DND-41 (cell line): ENCODE measurements around the gene TPRG1.
A peak's percentile ranks its signal among the peaks of the same experiment; 100 is the strongest.

ENCODE experiments used
- ATAC-seq: fragments of 200-7000 bp; cut with Tn5 transposase; 3 replicates; pipeline ENCODE4 v1.9.1; 2021; ENCODE audit warnings: low read depth; ENCODE audit not compliant: insufficient read depth
- DNase-seq: peaks from one replicate; pipeline ENCODE4 v3.0.0-alpha.2; 2020
- H2AFZ ChIP-seq: 2 replicates; pipeline ENCODE4 v1.6.0; 2012; ENCODE audit warnings: low read depth, low read length
- H3K27ac ChIP-seq: 2 replicates; pipeline ENCODE4 v1.5.1; 2012; ENCODE audit warnings: low read length, inconsistent platforms
- H3K27me3 ChIP-seq: fragments of 200-600 bp; sonication (generic); 2 replicates; pipeline ENCODE4 v1.6.0; 2012; ENCODE audit warnings: low read length, mild to moderate bottlenecking, inconsistent platforms; ENCODE audit not compliant: insufficient read depth, poor library complexity
- H3K36me3 ChIP-seq: 2 replicates; pipeline ENCODE4 v1.5.1; 2012; ENCODE audit warnings: low read length, inconsistent platforms; ENCODE audit not compliant: insufficient read depth
- H3K4me1 ChIP-seq: 2 replicates; pipeline ENCODE4 v1.5.1; 2012; ENCODE audit warnings: mild to moderate bottlenecking, low read length; ENCODE audit not compliant: insufficient read depth
- H3K4me2 ChIP-seq: 2 replicates; pipeline ENCODE4 v1.6.0; 2012; ENCODE audit warnings: mild to moderate bottlenecking, moderate library complexity, low read length, inconsistent platforms; ENCODE audit not compliant: insufficient read depth
- H3K4me3 ChIP-seq, 2 experiments: fragments of 200-600 bp in 1 of 2; shearing (Covaris generic) in 1 of 2; 2 replicates each; pipeline ENCODE4 v1.5.1; 2012 to 2016; ENCODE audit warnings: inconsistent platforms in 2 of 2, low read length in 2 of 2, mild to moderate bottlenecking in 2 of 2, low read depth in 1 of 2, moderate library complexity in 1 of 2
- H3K79me2 ChIP-seq: 2 replicates; pipeline ENCODE4 v1.6.0; 2012; ENCODE audit warnings: low read length, inconsistent platforms; ENCODE audit not compliant: insufficient read depth
- H3K9ac ChIP-seq: 2 replicates; pipeline ENCODE4 v1.6.0; 2012; ENCODE audit warnings: low read depth, mild to moderate bottlenecking, inconsistent platforms, low read length, moderate library complexity
- H3K9me3 ChIP-seq: 2 replicates; pipeline ENCODE4 v1.5.1; 2012; ENCODE audit warnings: low read length, moderate library complexity, mild to moderate bottlenecking, inconsistent platforms; ENCODE audit not compliant: insufficient read depth, severe bottlenecking
- H4K20me1 ChIP-seq: 2 replicates; pipeline ENCODE4 v1.6.0; 2012; ENCODE audit warnings: low read length; ENCODE audit not compliant: insufficient read depth
- CTCF ChIP-seq: IDR thresholded peaks from 2 replicates; pipeline ENCODE4 v1.5.1; 2012; ENCODE audit warnings: borderline replicate concordance, low read length, moderate library complexity, mild to moderate bottlenecking; ENCODE audit not compliant: poor library complexity, severe bottlenecking; ENCODE audit errors: extremely low read depth
- EZH2 ChIP-seq: IDR thresholded peaks from 3 replicates; pipeline ENCODE4 v1.6.1; 2012; ENCODE audit warnings: borderline replicate concordance, low read depth, mild to moderate bottlenecking, moderate library complexity, low read length, inconsistent platforms; ENCODE audit not compliant: severe bottlenecking

Gene TPRG1

GRCh38 chr3:189157232-189158007 lies 14.4 kb upstream of the TPRG1 start:
- Histone ChIP-seq H3K9ac (no peak overlapping the region), H3K4me2 (no peak overlapping the region), H3K4me1 (no peaks in the 10 kb centered on the region), H3K27ac (no peak overlapping the region), H3K27me3 (no peaks in the 10 kb centered on the region), H3K36me3 (no peaks in the 10 kb centered on the region), H4K20me1 (no peaks in the 10 kb centered on the region), H2AFZ (no peak overlapping the region), H3K9me3 (no peaks in the 10 kb centered on the region), H3K79me2 (no peaks in the 10 kb centered on the region), H3K4me3 (no peak overlapping the region)
- no peak for TF ChIP-seq CTCF
- TF ChIP-seq EZH2, result no peak
- ATAC-seq (no peak), DNase-seq (no peak)

- Histone ChIP-seq H3K36me3 (no peaks in the 10 kb centered on the region), H3K79me2 (no peaks in the 10 kb centered on the region), H3K4me3 (no peak overlapping the region), H4K20me1 (no peaks in the 10 kb centered on the region), H3K27me3 (no peaks in the 10 kb centered on the region), H3K9ac (no peak overlapping the region), H2AFZ (no peak overlapping the region), H3K9me3 (no peaks in the 10 kb centered on the region), H3K4me1 (no peaks in the 10 kb centered on the region), H3K4me2 (no peak overlapping the region), H3K27ac (no peak overlapping the region)
- peak; percentile 47; the same call in 2 of the 3 replicates for ATAC-seq
- DNase-seq, result no peak
- TF ChIP-seq CTCF, result no peak
- no peak for TF ChIP-seq EZH2
Measured at GRCh38 chr3:189158034-189158433, 13.7 kb upstream of the TPRG1 start.

DNA sequence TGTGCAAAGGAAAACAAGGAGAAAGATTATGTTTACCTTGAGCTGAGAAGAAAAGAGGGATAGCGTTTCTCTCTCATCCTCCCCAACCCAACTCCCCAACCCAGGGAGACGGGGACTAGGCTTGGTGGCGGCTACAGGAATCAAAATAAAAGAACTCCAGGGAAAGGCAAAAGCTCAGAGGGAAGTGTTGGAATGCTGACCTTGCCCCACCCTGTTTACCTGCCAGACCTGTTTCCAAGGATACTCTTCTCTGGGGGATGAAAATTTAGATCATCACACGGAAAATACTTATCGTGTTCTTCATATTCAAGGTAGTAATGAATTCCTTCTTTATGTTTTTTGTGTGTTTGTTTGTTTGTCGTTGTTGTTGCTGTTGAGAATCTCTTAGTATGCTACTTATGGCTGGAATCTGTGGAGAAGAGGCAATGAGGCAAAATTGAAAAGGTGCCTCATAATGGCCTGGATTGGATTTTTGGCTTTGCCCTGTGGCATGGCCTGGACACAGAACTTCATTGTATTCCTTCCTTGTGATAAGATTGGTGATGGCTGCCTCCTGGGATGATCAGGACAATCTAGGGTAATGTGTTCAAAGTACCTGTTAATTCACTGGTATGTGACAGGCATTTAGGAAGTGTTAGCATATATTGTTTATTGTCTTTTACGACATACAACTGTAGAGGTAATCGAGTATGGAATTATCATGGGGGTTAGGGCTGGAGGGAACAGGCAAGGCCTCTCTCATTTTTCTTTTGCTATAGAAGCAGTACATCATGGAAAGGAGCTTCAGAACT lies 11.1 kb upstream of the TPRG1 start:
- Histone ChIP-seq H4K20me1 (no peaks in the 10 kb centered on the region), H3K79me2 (no peaks in the 10 kb centered on the region), H3K27ac (no peak overlapping the region), H3K4me2 (no peak overlapping the region), H3K9me3 (no peaks in the 10 kb centered on the region), H3K9ac (no peak overlapping the region), H3K4me3 (no peak overlapping the region), H3K4me1 (no peaks in the 10 kb centered on the region), H2AFZ (no peak overlapping the region), H3K27me3 (no peaks in the 10 kb centered on the region), H3K36me3 (no peaks in the 10 kb centered on the region)
- DNase-seq (no peak), ATAC-seq (no peak)
- TF ChIP-seq EZH2 (no peak), CTCF (no peak)
